ENCODE results near the gene ATP6V1G1.

DNA sequence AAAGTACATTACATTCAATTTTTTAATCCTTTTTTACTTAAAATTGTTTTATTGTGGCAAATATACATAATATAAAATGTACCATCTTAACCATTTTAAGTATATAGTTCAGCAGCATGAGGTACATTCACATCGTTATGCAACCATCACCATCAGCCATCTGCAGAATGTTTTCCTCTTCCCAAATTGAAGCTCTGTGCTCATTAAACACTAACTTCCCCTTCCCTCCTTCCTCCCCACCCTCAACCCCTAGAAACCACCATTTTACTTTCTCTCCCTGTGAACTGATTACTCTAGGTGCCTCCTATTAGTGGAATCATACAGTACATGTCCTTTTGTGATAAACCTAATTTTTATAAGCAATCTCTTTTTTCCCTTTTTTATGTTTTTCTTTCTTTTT lies 54.4 kb downstream of the ATP6V1G1 start:
- TF ChIP-seq RAD21 (conservative IDR thresholded peaks at IDR 0.05) (no peak), POLR2AphosphoS5 (IDR thresholded peaks at IDR 0.05) (no peak), EZH2 (IDR thresholded peaks at IDR 0.05; ENCODE audit: borderline replicate concordance, insufficient read depth, low read length, poor library complexity, severe bottlenecking) (no peak), TAF1 (IDR thresholded peaks at IDR 0.05; ENCODE audit: low read depth) (no peak), SMC3 (conservative IDR thresholded peaks at IDR 0.05; ENCODE audit: poor library complexity) (no peak)
- TF ChIP-seq, protein P1, sequence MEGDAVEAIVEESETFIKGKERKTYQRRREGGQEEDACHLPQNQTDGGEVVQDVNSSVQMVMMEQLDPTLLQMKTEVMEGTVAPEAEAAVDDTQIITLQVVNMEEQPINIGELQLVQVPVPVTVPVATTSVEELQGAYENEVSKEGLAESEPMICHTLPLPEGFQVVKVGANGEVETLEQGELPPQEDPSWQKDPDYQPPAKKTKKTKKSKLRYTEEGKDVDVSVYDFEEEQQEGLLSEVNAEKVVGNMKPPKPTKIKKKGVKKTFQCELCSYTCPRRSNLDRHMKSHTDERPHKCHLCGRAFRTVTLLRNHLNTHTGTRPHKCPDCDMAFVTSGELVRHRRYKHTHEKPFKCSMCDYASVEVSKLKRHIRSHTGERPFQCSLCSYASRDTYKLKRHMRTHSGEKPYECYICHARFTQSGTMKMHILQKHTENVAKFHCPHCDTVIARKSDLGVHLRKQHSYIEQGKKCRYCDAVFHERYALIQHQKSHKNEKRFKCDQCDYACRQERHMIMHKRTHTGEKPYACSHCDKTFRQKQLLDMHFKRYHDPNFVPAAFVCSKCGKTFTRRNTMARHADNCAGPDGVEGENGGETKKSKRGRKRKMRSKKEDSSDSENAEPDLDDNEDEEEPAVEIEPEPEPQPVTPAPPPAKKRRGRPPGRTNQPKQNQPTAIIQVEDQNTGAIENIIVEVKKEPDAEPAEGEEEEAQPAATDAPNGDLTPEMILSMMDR (IDR thresholded peaks at IDR 0.05; ENCODE audit: poor library complexity, severe bottlenecking), result no peak

All from neural cell (in vitro differentiated cells).